Fibroblast of skin of right quadriceps (primary cell): ENCODE results near the gene TMEM229B.

Experiments
- DNase-seq: peaks from one replicate; pipeline ENCODE4 v3.0.0-alpha.2; 2013

TMEM229B gene

DNA sequence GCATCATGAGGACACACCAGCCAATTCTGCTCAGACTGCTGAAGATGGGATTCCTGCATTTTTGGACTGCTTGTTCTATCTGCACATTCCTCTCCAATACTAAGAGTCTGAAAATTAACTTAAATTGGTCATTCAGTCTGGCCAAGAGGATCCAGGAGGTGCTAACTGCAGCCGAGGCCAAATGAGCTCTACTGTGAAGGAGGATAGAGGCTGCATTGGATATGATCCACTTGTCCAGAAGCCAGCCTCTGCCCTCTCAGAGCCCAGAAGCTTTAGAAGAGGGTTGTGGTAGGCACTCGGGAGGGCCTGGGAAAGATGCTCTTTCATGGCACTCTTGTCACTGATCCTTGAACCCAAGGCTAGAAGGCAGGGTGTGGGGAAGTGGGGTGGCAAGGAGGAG, 39.4 kb downstream of the TMEM229B start:
- DNase-seq: no peak

DNA sequence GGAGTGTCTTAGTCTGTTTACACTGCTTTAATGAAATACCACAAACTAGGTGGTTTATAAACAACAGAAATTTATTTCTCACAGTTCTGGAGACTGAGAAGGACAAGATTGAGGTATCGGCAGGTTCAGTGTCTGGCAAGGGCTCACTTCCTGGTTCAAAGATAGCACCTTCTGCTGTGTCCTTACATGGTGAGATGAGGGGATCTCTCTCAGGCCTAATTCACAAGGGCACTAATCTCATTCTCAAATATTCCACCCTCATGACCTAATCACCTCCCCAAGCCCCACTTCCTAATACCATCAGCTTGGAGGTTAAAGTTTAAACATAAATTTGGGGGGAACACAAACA, 41.5 kb downstream of the TMEM229B start:
- DNase-seq: no peak

- DNase-seq: no peak
These were observed 42.0 kb downstream of the TMEM229B start for GRCh38 chr14:67446371-67447032.

DNA sequence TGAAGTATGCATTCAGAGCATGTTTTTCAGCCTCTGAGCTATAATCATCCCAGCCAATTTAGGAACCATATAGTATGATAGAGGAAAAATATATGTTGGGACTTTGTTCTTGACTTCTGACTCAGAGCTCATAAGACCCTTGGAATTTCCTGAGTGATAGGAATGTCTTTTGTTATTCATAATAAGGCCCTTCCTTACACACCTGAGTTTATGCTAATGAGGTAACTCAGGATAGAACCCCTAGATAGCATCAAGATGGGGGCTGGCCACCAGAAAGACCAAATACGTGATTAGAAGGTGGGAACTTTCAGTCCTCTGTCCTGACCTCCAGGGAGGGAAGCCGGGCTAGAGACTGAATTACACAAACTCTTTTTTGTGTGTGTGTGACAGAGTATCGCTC, 44.1 kb downstream of the TMEM229B start:
- no peak for DNase-seq

GRCh38 chr14:67442139-67442906, 46.2 kb downstream of the TMEM229B start:
- DNase-seq: no peak

DNA sequence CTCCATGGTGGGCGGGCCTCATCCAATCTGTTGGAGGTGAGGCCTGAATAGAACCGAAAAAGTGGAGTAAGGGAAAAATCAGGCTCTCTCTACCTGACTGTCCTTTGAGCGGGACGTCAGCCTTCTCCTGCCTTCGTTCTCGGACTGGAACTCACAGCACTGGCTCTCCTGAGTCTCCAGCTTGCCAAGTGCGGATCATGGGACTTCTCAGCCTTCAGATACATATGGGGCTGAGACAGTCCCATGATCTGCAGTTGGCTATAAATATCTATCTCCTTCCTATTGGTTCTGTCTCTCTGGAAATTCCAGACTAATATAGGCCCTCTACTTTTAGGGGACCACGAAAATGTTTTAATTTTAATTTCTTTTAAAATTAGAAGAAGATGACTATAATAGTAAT, 46.8 kb downstream of the TMEM229B start:
- DNase-seq: no peak

DNA sequence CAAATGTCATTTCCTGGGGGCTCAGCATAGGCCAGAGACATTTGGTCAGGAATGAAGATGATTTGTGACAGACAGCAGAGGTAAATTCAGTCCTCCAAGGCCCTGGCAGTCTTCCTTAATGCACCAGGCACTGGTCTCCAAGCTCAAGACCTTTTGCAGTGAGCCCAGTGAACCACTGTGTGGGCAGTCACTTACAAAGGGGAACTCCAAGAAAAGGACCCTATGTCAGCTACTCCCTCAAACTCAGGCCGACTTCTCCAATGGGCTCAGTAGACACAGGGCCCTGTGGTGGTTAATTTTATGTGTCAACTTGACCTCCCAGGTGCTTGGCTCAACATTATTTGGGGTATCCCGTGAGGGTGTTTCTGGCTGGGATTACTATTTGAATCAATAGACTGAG, 47.3 kb downstream of the TMEM229B start:
- DNase-seq: no peak

- DNase-seq: no peak
These were observed 48.0 kb downstream of the TMEM229B start for GRCh38 chr14:67440513-67440912.

DNA sequence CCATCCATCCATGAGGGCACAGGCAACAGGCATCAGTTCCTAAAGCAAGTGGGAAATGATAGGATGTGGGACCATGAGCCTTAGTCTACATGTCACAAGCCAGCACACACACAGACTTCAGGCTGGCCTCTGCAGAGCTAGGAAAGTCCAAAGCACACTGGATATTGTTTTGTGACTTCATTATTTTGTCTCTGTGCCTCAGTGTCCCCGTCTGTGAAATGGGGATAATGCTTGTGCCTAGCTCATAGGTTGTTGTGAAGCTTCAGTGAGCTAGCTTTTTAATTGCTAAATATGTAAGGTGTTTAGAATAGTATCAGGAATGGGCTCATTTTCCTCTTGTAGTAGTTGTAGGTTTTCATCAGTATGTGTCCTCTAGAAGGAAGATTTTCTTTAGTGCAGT, 49.6 kb downstream of the TMEM229B start:
- DNase-seq: no peak

- DNase-seq: no peak
These were observed 52.3 kb downstream of the TMEM229B start for GRCh38 chr14:67436006-67436866.

DNA sequence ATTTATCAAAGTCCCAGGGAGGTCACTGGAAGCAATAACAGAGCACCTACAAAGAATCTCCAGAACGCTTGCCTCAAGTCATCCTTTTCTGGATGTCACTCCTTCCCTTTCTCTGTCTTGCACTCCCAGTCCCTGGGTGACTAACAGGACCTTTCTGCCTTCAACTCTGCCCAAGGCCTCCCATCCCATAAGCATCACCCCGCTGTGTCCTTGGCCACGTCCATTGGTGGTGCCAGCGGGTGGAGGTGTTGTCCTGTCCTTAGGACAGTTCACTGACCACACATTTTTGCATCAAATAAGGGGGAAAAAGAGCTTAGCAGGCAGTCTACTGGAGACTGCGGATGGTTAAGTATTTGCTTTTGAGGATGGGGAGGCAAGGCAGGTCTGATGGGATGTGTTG, 52.9 kb downstream of the TMEM229B start:
- no peak for DNase-seq

- peak; percentile 74 for DNase-seq
These were observed 56.4 kb downstream of the TMEM229B start for GRCh38 chr14:67432050-67432564.

DNA sequence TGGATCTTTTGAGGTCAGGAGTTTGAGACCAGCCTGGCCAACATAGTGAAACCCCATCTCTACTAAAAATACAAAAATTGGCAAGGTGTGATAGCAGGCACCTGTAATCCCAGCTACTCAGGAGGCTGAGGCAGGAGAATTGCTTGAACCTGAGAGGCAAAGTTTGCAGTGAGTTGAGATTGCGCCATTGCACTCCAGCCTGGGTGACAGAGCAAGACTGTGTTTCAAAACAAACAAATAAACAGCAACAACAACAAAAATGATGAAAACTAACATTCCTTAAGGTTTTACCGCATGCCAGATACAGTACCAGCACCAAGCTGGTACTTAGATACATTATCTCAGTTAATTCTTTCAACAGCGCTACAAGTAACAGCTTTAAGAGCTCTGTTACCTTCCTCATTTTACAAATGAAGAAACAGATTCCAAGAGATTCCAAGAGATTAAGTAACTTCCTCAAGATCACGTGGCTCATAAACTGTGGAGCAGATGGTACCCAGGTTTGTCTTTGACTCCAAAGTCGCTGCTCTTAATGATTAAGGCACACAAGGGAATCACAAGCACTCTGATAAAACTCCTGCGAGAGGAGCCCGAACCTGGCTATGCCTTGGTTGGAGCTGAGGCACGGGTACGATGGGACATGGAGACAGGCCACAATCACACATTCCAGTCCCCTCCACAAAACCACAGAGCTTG, 58.9 kb downstream of the TMEM229B start:
- DNase-seq: peak; percentile 67

DNA sequence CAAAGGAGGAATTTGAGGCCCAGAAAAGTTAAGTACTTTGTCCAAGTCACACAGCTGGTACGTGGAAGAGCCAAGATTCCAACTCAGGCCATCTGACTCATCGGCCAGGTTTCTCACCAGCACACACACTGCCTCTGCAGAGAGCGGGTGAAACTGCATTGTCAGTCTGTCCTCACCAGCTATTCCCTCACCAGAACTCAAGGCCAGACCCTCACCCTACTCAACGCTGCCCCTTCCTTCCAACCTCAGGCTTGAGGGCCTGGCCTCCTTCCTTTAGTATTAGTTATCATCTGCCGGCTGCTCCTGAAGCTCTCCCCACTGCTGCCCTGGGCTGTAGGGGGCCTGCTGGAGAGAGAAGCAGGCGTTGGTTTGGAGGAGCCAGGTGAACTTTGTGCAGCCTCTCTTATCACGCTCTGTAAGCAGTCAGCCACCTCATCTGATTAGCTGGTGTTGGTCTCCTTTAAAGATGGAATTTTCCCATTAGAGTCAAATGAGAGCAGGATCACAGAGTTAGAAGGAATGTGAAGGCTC, 60.0 kb downstream of the TMEM229B start:
- peak; percentile 60 for DNase-seq

DNA sequence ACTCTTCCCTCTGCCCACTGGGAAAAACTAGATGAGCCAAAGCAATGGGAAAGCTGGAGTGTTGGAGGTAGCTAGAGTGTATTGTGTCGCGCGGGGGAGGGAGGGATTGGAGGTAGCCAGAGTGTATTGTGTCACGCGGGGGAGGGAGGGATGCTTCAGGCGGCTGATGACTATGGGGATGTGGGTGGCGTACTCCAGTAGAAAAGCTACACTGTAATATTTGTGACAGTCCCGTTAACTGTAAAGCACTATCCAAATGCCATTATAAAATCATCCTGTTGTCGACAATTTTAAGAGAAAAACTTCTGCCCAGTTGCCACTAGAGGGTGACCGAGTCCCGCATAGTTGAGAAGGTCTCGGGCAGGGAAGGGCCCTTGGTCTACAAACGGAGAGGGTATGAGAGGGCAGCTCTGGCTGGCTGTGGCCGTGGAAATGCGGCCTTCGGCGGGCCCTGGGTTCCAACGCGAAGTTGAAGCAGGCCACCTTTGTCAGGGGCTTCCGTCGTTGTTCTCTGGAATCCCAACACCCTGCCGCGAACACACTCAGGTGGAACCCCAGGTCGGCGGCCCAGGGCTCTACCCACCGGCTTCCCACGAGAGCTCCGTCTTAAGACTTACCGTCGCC, 61.4 kb downstream of the TMEM229B start:
- DNase-seq: peak; percentile 74

DNA sequence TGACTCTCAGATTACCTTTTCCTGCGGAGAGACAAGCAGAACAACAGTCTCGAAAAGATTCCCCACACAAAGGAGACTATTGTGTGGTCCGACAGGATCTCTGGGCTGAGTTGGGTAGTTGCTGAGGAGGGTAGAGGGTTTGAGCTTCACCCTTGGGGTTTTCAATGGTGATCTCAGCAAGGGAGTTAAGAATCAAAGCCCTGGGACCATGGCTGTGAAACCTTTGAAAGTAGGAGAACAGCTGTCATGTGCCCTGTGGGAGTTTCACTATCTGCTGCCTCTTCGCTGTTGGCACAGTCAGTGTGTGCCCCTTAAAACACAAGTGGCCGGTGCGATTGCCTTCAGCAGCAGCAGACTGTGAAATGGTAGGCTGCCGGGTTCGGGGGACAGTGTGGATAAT, 62.4 kb downstream of the TMEM229B start:
- DNase-seq: no peak

DNA sequence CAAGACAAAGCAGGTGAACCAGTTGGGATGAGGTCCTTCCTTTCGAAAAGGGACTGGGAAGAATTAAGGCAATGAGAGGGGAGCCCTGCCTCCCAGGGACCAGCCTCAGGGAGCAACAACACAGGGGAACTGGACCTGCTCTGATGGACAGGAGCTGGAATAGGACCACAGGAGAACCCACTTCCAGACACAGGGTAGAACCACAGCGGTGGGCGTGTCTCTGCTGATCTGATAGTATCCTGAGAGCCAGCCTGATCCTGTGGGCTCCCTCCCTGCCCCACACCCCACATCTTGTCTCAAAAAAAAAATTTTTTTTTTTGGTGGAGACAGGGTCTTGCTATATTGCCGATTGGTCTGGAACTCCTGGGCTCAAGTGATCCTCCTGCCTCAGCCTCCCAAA, 62.9 kb downstream of the TMEM229B start:
- DNase-seq: no peak

DNA sequence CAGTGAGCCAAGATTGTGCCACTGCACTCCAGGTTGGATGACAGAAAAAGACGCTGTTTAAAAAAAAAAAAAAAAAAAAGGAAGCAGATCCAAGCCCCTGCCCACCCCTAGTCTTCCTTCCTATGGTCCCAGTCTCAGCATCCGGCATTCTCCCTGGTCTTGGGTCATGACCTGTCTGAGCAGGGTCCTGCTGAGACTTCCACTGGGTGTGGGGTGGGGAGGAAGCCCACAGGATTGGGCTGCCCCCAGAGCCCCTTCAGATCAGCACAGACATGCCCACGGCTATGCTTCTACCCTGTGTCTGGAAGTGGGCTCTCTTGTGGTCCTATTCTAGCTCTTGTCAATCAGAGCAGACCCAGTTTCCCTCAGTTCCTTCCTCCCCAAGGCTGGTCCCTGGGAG, 64.0 kb downstream of the TMEM229B start:
- DNase-seq: no peak

- no peak for DNase-seq
These were observed 65.1 kb downstream of the TMEM229B start for GRCh38 chr14:67423424-67423823.

- DNase-seq: no peak
These were observed 66.9 kb downstream of the TMEM229B start for GRCh38 chr14:67421356-67422224.
